Spleen (tissue), 7 donors: ENCODE data around the gene HDAC9.

Experiments used
- CTCF ChIP-seq, 11 experiments: fragments of 200-600 bp in 7 of 11; fragments of 450-650 bp in 4 of 11; sonication (generic) in 4 of 11; IDR thresholded peaks in 8 of 11; conservative IDR thresholded peaks in 3 of 11; 1 replicate in 7 of 11; 2 replicates in 4 of 11; pipeline versions ENCODE4 v1.4.0 to v1.8.0; 2016 to 2021; ENCODE audit warnings: antibody characterized with exemption in 11 of 11, inconsistent platforms in 4 of 11, mild to moderate bottlenecking in 1 of 11
- POLR2A ChIP-seq, 3 donors: fragments of 450-650 bp; IDR thresholded peaks; one replicate each; pipeline ENCODE4 v1.5.1; 2017; ENCODE audit warnings: antibody characterized with exemption in 3 of 3, mild to moderate bottlenecking in 1 of 3
- POLR2AphosphoS5 ChIP-seq, 3 donors: sonication (generic); formaldehyde crosslinking; IDR thresholded peaks; one replicate each; pipeline ENCODE4 v1.5.1; 2017; ENCODE audit warnings: antibody characterized with exemption in 3 of 3
- donor health status: DM: no; HTN: no; CAD: no; lungs with moderate emphysema.
- donor health status: DM: no; HTN: no; CAD: no.
- donor health status: DM: no; HTN: no; CAD: no.

DNA sequence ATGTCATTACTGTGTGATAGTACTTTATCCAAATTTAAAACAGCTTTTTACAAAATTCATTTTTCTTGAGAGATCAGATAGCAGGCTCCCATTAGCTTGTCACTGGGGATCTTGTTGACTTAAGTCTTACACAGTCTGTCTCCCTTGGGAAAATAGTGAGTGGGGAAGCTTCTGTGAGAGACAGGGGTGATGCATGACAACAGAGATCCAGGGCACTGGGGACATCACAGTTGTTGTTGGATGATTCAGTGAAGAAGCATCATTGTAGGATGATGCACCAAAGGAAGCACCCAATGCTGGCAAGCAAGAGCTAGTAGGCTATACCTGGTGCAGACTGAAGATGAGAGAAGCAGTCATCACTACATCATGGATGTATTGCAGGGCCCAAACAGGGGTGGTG, 284.7 kb downstream of the HDAC9 start:
- TF ChIP-seq POLR2AphosphoS5 (IDR thresholded peaks at IDR 0.05) (no peak), CTCF (IDR thresholded peaks at IDR 0.05 in 8 of 11, conservative IDR thresholded peaks at IDR 0.05 in 3 of 11) (no peak), POLR2A (IDR thresholded peaks at IDR 0.05) (no peak)
